Lower lobe of right lung (tissue), 2 donors: Measurements from ENCODE around the gene ELP5. TPM values are rescaled to one million over a fixed set of nuclear protein-coding genes. Genes with fewer than 3 reads are reported as not detected.

Experiments
- ATAC-seq, 2 donors: fragments of 200-7000 bp; cut with Tn5 transposase; one replicate each; pipeline ENCODE4 v1.9.1; 2020 to 2022; ENCODE audit warnings: mild to moderate bottlenecking in 2 of 2, moderate library complexity in 2 of 2
- DNase-seq: peaks from one replicate; pipeline ENCODE4 v3.0.0-alpha.2; 2020
- H3K27ac ChIP-seq: fragments of 200-600 bp; one replicate; pipeline ENCODE4 v1.8.0; 2022
- H3K27me3 ChIP-seq: fragments of 200-600 bp; one replicate; pipeline ENCODE4 v1.8.0; 2022; ENCODE audit warnings: low read depth
- H3K36me3 ChIP-seq: fragments of 200-600 bp; one replicate; pipeline ENCODE4 v1.8.0; 2022; ENCODE audit warnings: mild to moderate bottlenecking
- H3K4me1 ChIP-seq: fragments of 200-600 bp; one replicate; pipeline ENCODE4 v1.8.0; 2022
- H3K4me3 ChIP-seq: fragments of 200-600 bp; one replicate; pipeline ENCODE4 v1.8.0; 2022; ENCODE audit warnings: mild to moderate bottlenecking
- H3K9me3 ChIP-seq: fragments of 200-600 bp; one replicate; pipeline ENCODE4 v1.8.0; 2022
- intact Hi-C: fragments of 100-400 bp; cut with DNase I; formaldehyde crosslinking; loops from one replicate; pipeline ENCODE4 v1.11.0; 2022
- total RNA-seq: library from RNA; stranded (reverse); fragmentation: NEBNext Ultra II Directional; extraction: Animal tissue kit (Norgen Biotek cat#: 25700); gene quantifications from one replicate; pipeline ENCODE4 v1.2.1, GENCODE V29; 2021
- TF ChIP-seq, protein P1 (sequence below): fragments of 200-600 bp; IDR thresholded peaks from one replicate; pipeline ENCODE4 v1.8.0; 2022; ENCODE audit warnings: antibody characterized with exemption, mild to moderate bottlenecking
- donor health status: DM: no; HTN: yes; CAD: no; lungs with severe emphysema.

The ELP5 gene
- total RNA-seq, 1 donor from 2014 or later: 33.2 TPM

DNA sequence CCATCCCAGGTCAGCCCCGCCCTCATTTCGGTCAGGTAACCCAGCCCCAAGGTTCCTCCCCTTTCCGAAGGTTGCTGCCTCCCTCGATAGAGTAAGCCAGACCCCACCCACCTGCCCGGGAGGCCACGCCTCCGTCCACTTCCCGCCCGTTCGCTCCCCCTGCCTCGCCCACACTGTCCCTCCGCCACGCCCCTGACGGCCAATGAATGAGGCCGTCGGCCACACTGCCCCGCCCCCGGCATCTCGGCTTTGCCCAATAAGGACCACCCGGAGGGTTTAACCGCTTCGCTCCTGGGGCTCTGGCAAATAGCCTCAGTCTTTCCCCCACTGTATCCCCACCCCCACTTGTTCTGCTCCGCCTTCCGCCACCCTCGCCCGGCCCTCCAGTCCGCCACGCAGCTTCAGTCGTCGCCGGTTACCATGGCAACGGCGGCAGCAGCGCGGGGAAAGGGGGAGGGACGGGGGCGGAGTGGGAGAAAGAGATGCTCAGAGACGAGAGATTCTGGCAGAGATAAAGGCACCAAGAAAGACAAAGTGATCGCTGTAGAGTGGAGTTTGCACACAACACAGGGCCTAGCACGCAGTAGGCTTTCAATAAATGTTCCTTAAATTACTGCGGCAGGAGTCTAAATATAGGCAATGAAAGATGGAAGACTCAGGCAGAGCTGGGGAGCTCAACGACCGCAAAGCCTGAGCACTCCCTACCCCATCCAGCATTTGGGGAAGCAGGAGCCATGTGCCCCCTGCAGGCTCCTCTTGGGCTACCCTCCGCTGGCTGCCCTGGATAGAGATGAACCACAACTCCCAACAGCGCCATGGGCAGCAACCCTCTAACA, 37.5 kb upstream of the ELP5 start:
- Histone ChIP-seq H3K27me3 (no peaks in the 10 kb centered on the region), H3K4me3 (peak overlapping the region; percentile 70), H3K27ac (peak overlapping the region; percentile 80), H3K4me1 (peaks cover 57% of the 10 kb centered on the region), H3K9me3 (no peaks in the 10 kb centered on the region), H3K36me3 (no peaks in the 10 kb centered on the region)
- peak; percentile 94 to 95 for ATAC-seq
- intact Hi-C loops: no loop called here
- TF ChIP-seq, protein P1, sequence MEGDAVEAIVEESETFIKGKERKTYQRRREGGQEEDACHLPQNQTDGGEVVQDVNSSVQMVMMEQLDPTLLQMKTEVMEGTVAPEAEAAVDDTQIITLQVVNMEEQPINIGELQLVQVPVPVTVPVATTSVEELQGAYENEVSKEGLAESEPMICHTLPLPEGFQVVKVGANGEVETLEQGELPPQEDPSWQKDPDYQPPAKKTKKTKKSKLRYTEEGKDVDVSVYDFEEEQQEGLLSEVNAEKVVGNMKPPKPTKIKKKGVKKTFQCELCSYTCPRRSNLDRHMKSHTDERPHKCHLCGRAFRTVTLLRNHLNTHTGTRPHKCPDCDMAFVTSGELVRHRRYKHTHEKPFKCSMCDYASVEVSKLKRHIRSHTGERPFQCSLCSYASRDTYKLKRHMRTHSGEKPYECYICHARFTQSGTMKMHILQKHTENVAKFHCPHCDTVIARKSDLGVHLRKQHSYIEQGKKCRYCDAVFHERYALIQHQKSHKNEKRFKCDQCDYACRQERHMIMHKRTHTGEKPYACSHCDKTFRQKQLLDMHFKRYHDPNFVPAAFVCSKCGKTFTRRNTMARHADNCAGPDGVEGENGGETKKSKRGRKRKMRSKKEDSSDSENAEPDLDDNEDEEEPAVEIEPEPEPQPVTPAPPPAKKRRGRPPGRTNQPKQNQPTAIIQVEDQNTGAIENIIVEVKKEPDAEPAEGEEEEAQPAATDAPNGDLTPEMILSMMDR: peak; percentile 52
- peak; percentile 99 for DNase-seq

DNA sequence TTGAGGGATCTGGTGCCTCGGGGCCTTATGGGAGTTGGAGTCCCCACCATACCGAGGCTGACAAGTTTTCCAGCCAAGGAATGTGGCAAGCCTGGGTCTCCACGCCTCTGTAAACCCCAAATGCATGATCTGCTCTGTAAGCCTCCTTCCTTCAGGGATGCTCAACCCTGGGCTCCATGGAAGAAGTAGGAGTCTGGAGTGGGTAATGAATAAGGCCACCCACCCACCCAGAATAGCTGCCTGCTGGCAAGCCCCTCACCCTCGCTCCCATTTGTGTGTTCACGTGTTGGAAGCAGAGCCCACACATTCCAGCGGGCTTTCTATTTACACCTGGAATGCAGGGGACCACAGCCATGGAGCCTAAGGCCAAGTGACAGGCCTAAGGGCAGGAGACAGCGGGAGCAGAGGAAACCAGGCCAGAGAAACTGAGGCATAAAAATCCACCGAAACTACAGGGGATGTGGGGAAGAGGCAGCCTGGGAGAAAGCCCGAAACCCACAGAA, 36.8 kb upstream of the ELP5 start:
- no peaks in the 10 kb centered on the region for H3K36me3 ChIP-seq
- peak overlapping the region; percentile 80 for H3K27ac ChIP-seq
- H3K27me3 ChIP-seq: no peaks in the 10 kb centered on the region
- intact Hi-C loops: no loop called here
- DNase-seq (no peak), ATAC-seq (no peak)
- H3K4me1 ChIP-seq: peaks cover 58% of the 10 kb centered on the region
- H3K9me3 ChIP-seq: no peaks in the 10 kb centered on the region
- TF ChIP-seq, protein P1: no peak
- peak overlapping the region; percentile 70 for H3K4me3 ChIP-seq

DNA sequence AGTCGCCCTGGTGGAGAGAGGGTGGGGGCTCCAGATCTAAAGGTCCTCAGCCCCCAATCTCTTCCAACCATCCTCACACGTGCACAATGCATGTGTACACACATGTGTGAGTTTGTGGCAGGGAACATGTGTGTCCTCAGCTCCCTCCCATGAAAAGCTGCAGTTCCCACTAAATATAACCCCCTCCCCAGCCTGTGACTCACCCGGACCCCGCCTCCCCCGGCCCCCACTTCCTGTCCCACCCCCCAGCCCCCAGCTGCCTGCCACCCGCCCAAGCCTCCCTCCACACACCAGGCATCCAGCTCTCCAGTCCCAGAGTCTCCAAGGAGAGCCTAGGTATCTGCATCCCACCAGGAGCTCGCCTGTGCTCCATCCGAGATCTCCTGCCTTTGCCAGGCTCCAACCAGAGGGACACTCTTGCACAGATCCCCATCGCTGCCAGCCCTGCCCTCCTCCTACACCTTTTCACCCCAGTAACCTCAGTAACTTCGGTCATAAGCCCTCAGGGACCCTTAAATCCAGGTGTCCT, 36.3 kb upstream of the ELP5 start:
- H3K27me3 ChIP-seq: no peaks in the 10 kb centered on the region
- DNase-seq: no peak
- peaks cover 63% of the 10 kb centered on the region for H3K4me1 ChIP-seq
- peak overlapping the region; percentile 80 for H3K27ac ChIP-seq
- H3K9me3 ChIP-seq: no peaks in the 10 kb centered on the region
- TF ChIP-seq, protein P1: no peak
- intact Hi-C loops: no loop called here
- H3K36me3 ChIP-seq: no peaks in the 10 kb centered on the region
- no peak for ATAC-seq
- H3K4me3 ChIP-seq: peak overlapping the region; percentile 70

DNA sequence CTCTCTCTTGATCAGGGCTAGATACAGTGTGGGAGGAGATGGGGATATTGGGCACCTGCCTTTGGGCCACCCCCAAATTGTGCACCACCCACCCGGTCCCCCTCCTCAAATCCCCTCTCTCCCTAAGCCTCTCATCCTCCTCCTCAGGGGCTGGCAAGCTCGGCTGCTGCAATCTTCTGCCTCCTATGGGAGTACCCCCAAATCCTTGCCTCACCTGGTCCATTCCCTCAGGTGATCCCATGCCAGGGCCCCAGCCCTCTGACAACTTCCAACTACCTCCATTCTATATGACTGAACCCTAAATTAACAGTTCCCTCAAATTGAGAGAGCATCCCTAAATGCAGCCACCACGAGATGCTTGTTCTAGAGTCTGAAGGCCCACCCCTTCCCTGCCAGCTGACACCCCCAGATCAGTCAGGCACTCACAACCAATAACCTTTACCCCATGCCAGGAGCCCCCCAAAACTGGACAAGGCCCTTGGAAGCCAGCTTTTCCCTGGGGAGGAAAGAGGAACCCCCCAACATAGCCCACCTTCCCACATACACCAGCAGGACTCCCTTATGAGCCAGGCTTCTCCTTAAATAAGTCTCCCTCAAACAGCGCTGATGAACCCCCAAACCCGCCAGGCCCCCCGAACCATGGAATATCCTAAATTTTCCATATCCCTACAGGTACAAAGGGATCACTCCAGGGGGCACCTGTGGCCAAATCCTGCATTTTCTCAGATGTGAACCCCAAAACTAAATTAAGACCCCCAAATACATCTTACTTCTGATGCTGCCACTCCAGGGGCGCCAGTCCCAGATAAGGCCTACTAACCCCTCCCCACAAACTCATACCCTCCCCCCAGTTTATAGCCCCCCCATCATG, 35.5 kb upstream of the ELP5 start:
- Histone ChIP-seq H3K9me3 (no peaks in the 10 kb centered on the region), H3K4me1 (peaks cover 70% of the 10 kb centered on the region), H3K27ac (peak overlapping the region; percentile 68), H3K36me3 (peaks cover 3% of the 10 kb centered on the region), H3K4me3 (peak overlapping the region; percentile 49), H3K27me3 (no peaks in the 10 kb centered on the region)
- intact Hi-C loops: no loop called here
- ATAC-seq (no peak), DNase-seq (no peak)
- TF ChIP-seq, protein P1: no peak
